Fibroblast of skin of scalp (primary cell): Measurements from ENCODE around the gene GNG13. TPM values are rescaled to one million over a fixed set of nuclear protein-coding genes. Genes with fewer than 3 reads are reported as not detected.
"Not testable (repeated sequence)": the region's sequence is repeated elsewhere in the genome, so short reads cannot be mapped to it uniquely, and the experiment has no call there.

ENCODE experiments used
- DNase-seq: peaks from one replicate; pipeline ENCODE4 v3.0.0-alpha.2; 2013
- polyA plus RNA-seq, 2 experiments: library from polyadenylated mRNA; unstranded; fragments of 120-200 nt; gene quantifications; one replicate each; pipeline ENCODE4 v1.2.1, GENCODE V29; 2013; ENCODE audit not compliant: insufficient read length in 2 of 2

Gene GNG13, protein sequence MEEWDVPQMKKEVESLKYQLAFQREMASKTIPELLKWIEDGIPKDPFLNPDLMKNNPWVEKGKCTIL
- polyA plus RNA-seq (2013, experiment 1 of 2; ENCODE audit: insufficient read length), result not detected
- not detected for polyA plus RNA-seq (2013, experiment 2 of 2; ENCODE audit: insufficient read length)

DNA sequence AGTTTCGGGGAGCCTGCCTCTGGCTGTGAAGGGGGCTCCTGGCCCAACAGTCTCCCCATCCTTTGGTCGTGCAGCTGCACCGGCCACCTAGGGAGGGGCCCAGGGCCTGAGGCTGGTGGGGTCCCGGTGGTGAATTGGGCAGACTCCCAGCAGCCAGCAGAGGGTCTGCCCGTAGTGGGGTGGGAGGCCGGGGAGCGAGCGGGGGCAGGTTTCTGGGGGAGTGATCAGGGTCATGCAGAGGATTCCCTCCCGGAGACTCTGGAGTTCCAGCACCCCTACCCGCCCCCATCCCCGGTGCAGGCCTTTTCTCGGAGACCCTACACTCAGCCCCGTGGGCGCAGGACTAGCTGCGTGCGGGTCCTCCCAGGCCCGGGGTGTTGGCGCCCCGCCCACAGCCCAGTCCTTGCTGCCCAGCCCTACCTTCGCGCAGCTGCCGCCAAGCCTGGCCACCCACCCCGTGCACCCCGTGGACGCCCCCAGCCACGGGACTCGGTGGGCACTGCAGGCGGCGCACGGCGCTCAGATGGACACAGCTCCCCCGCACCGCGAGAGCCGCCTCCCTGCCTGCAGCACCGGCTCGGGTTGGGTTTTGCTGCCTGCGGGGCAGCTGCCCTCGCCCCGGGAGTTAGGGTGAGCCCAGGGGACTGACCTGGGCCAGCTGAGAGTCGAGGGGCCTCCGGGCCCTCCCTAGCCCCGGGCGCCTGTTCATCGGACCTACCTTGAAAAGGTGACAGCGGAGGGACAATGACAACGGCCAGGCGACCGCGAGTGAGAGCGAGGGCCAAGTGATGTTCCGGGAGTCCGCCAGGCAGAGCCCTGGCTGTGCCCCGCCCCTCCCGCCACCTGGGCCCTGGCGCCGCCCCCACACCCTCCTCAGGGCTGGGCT lies at the start of gene GNG13:
TSS of gene GNG13 (minus strand) at position 787 of the 886 bp plus-strand sequence. CDS start 1,657 bp downstream, outside the sequence.
- no peak for DNase-seq

DNA sequence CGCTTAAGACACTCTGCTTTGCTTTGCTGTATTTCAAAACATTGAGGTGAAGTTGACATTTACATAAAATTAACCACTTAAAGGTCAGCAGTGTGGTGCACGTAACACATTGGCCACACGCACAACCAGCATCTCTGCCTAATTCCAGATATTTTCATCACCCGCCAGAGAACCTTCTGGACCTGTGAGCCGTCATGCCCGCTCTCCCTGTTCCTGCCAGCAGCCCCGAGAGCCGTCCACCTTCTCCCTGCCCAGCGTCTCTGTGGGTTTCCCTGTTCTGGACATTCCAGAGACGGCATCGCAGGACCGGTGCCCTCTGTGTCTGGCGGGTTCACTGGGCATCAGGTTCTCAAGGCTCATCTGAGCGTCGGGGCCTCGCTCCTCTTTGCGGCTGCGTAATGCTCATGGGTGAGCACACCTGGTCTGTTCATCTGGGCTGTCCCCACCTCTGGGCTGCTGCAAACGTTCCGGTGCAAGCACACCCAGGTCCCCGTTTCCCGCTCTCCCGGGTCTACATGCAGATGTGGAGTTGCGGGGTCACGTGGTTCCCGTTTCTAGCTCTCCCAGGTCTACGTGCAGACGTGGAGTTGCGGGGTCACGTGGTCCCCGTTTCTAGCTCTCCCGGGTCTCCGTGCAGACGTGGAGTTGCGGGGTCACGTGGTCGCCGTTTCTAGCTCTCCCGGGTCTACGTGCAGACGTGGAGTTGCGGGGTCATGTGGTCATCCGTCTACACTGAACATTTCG lies 48.1 kb upstream of the GNG13 start:
- DNase-seq, result no peak

DNA sequence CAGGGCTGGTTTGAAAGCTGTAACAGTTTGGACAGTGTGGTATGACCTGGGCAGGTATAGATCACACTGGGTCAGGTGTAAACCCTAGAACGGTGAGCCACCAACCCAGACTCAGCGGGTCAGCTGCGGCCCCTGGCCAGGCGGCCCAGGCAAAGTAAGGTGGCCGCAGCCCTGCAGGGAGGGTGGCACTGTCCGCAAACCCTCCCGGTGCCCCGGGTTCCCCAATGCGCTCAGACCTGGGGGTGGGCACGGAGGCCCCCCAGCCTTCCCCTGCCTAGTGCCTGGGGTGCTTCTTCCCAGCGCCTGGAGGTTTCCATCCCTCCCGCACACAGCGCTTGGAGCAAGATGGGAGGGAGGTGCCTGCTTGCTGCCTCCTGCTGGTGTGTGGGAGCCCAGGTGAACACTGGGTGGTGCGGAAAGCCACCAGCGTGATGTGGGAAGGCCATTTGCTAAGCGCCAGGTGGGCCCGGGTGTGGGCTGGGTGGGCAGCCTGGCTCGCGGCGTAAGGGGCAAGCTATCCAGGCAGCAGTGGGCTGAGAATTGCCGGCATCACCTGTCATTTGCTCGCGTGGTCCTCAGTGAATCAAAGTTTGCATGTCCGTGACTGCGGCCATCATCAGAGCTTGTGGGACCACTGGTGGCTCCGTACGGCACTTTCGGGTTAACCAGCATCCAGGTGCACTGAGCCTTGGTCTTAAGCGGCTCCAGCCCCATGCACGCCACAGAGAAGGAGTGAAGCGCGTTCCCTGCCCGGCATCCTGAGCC lies 47.3 kb upstream of the GNG13 start:
- no peak for DNase-seq

DNA sequence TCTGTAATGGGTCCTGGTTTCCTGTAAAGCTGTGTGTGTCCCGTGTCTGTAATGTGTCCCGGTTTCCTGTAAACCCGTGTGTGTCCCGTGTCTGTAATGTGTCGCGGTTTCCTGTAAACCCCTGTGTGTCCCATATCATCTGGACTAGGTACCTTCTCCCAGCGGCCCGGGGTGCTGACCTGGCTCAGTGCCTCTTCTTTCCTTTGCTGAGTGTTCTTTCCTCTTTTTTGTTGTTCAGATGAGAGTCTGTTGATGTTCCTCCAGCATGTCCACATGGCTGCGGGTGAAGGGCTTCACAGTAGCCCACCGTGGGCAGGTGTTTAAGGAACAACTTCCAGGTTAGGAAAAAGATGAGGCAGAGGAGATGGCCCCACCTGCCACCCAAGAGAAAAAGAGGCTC lies 46.6 kb upstream of the GNG13 start:
- no peak for DNase-seq

DNA sequence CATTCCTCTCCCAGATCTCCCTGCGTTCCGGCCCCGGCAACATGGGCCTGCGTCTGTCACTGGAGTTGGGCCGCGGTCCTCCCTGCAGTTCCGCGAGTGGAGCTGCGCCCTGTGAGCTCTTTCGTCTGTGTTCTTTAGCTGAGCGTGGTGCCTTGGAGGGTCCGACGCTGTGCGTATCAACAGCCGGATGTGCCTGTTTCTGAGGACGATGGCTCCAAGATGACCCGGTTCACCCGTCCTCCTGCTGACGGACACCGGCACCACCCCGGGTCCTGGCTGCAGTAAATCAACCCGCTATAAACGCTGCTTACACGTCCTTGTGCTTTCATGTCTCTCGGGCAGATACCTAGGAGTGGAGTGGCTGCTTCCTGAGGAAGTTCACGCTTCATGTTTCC lies 44.8 kb upstream of the GNG13 start:
- DNase-seq, result no peak

DNA sequence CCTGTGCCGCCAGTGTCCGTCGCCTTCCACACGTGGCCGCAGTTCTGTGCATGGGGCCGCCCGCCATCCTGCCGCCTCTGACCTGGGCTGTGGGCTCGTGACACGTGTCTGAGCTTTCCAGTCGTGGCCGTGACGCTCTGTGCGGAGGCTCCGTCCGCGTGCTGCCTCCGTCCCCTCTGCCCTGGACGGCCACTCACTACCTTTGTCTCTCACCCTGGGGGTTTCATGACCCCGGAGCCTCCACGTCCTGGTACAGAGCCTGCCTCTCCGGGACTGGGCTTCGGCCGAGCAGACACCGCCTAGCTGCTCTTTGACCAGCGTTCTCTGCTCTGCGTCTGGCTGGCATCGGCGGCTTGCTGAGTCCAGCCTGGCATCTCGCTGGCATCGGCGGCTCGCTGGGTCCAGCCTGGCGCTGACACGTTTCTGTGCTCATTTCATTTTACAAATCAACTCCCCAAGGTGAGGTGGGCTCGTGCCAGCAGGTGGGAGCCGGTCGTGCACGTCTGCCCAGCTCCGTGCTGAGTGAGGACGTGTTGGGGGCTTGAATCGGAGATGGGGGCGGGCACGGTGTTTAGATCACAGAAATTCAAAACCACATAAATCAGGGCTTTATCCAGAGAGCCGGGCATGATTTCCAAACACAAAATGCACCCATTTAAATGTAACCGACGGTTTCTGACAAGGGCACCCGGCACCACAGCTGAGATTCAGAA lies 44.3 kb upstream of the GNG13 start:
- DNase-seq, result no peak

DNA sequence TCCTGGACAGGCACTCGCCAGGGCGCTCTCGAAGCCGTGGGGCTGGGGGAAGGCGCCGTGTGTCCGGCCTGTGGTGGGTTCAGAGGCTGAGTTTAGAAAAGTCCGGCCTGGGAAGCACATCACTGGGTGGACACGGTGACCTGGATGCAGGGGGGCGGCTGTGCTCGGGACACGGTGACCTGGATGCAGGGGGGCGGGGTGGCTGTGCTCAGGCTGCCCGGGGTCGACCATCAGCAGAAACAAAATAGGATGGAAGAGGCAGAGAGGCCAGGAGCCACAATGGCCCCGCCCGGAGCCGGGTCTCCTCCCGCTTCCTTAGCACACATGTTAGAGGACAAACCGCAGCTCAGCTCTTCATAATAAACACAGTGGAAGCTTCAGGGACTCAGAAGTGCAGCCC lies 43.2 kb upstream of the GNG13 start:
- DNase-seq, result no peak

DNA sequence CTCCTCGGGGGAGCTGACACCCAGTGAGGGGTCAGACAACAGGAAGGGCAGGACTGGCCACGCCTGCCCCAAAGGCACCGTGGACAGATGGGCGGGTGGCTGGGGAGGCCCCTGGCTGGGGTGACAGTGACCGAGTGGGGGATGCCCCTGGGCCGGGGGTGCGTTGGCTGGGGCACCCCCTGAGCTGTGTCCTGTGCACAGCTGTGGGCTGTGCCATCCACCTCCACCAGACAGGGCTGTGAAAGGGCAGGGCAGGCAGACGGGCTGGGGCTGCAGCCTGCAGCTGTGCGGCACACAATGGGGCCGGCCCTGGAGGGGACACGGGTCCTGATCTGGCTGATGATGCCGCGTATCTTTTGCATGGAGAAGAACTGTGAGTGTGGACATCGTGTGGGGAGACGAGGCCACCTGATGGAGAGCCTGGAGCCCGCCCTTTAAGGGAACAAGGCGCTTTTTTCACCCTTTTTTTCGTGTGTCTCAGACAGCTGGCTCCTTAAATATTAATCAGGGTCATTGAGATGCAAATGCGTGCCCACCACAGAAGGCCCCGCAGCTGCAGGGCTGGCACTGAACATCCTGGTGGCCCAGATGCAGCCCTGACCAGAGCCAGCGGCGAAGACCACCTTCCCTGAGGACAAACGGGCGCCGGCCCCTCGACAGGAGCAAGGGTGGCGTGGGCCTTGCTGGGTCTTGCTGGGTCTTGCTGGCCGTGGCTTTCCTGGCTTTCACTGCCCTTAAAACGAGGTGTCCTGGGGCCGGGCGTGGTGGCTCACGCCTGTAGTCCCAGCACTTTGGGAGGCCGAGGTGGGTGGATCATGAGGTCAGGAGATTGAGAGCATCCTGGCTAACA lies 42.4 kb upstream of the GNG13 start:
- no peak for DNase-seq

DNA sequence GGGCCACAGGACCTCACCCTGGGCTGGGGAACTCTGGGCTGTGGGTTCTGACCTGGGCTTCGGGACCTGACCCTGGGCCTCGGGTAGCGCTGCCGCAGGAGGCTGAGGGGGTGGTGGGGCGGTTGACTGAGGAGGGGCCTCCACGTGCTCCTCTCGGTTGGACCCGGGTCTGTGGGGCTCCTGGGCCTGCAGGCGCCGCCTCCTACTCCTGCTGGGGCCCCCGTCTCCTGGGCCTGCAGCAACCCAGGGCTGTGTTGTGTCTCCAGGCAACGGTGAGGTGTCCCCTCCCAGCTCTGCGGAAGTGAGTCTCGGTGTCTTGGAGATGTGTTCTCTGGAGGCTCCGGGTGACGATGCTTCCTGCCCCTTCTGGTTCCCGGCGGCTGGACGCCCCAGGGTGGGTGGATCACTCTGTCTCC lies 41.5 kb upstream of the GNG13 start:
- no peak for DNase-seq

DNA sequence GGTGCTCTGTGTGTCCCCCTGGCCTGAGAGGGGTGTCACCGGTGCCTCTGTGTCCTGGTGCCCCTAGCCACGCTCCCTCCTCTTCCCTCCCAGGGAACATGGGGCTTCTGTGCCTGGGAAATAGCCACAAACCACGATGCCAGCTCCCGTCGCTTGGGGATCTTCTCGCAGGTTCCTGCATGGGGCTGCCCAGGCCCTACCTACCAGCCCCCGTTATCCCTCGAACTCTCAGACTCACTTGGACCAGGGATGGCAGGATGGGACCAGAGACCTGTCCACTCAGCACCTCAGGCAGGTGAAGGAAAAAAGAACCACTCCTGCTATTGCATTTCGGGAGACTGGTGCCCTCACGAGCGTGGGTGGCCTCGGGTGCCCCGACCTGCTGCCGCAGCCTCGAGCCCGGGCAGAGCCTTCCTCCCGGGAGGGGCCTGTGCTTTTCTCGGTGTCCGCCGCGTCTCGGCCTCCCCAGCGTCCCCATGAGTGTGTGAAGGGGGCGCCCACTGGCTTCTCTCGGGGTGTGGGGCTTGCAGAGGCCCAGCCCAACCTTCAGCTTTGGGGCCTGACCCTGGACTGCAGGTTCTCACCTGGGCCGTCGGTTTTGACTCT lies 41.0 kb upstream of the GNG13 start:
- no peak for DNase-seq

DNA sequence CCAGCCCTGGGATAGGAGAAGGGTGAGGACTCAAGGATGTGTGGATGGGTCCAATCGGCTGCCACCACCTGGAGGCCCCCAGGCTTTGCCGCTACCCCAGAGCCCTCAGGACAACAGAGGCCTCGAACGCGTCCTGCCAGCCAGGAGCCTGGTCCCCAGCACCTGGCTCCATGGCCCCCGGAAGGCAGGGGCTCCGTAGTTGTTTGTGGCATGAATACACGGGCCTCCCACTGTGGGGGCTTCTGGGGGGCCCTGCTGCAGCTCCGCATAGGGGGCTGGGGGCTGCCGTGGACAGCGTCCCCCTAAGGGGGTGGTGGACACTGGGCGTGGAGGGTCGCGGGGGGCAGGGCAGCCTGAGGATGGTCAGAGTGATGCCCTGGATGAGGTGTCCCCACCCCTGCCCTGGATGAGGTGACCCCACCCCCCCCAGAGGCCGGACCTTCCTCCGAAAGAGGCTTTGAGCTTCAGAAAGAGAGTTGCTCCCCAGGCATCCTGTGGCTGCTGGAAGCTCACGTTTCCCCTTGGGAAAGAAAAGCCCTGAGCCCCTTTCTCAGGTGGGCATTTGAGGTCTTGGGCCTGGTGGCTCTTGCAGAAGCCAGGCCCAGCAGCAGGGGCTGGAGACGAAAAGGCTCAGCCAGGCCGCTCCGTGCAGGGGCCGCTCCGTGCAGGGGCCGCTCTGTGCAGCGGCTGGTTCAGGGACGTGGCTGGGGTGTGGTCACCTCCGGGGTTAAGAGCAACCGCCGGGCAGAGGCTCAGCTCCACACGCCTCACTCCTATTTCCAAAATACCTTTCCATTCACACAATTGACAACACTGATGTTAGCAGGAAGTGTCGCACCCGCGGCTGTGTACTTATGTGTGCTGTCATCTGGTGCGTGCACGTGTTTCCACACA lies 40.3 kb upstream of the GNG13 start:
- DNase-seq, result no peak

DNA sequence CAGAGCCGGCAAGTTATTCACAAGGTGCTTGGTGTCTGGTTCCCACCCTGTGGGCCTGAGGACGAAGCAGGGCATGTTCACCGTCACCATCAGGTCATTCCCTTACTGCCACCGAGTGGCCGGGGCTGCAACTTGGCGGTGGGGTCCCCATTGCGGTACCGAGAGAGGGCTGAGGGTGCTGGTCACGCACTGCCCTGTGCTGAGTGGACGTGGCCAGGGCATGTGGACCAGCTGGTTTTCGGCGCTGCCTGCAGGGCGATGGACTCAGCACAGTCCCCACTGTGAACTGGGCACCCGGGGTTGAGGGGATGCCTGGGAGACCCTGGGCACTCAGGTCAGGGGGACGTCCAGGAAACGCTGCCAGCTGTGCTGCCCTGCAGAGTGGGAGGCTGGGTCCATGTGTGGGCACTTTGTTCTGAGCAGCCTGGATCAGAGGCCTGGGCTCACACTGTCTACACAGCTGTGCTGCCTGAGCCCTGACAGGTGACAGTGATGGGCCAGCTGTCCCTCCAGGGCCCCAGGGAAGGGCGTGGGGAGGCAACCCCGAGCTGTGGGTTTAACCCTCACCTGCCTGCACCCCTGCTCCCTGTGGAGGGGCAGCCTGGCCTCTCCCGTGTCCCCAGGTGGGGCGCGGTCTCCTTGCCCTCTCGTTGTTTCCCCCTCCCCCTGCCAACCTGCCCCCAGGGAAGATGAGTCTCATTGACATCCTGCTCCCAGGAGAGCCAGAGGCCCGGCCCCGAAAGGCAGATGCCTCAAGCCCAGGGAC lies 39.3 kb upstream of the GNG13 start:
- no peak for DNase-seq

DNA sequence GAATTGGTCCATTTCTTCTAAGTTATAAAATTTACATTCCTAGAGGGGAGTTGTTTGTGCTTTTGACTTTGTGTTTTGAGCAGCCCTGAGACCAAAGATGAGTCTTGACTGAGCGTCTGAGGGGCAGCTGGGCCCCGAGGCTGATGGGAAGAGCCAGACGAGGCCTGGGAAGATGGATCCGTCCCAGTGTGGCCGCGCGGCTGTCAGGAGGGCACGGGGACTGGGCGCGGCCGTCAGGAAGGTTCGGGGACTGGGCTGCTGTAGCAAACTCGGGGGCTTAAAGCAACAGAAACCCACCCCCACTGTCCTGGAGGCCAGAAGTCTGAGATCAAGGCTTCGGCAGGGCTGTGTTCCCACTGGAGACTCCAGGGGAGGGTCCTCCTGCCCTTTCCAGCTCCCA lies 38.2 kb upstream of the GNG13 start:
- DNase-seq, result no peak

DNA sequence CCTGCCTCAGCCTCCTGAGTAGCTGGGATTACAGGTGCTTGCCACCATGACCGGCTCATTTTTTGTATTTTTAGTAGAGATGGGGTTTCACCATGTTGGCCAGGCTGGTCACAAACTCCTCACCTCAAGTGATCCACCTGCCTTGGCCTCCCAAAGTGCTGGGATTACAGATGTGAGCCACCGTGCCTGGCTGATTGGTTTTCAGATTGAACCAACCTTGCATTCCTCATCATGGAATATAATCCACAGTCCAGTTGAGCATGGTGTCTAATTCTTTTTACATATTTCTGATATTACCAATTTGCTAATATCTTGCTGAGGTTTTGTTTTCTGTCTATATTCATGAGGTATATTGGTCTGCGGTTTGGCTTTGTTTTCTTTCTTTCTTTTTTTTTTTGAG lies 36.3 kb upstream of the GNG13 start:
- not testable (repeated sequence) for DNase-seq

DNA sequence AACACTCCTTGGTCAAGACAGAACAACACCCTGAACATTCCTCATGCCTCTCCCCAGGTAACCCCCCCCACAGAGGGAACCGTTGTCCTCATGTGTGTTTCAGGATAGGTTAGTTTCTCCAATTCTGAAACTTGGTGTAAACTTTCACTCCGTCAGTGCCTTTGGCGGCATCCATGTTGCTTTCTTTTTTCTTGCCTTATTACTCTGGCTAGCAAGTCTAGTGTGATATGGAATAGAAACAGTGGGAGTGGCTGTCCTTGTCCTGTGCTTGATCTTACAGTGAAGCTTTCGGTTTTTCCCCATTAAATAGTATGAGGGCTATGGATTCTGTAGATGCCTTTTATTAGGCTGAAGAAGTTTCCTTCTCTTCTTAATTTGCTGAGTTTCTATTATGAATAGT lies 35.7 kb upstream of the GNG13 start:
- DNase-seq, result no peak

DNA sequence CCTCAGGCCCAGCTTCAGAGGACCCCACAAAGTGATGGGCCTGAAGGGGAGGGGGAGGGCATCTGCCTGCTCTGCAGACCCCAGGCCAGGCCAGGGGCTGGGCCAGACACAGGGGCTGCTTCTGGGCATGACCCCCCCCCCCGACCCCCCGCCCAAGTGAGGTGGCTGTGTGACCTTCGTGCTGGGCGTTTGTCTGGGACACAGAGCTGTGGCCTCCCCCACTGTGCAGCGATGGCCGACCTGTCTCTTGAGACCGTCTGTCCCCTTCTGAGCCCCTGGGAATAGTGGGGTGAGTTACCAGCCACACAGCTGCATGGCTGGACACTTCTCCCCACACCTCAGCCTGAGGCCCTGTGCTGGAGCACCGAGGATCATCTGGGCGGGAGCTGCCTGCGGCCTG lies 34.8 kb upstream of the GNG13 start:
- no peak for DNase-seq

DNA sequence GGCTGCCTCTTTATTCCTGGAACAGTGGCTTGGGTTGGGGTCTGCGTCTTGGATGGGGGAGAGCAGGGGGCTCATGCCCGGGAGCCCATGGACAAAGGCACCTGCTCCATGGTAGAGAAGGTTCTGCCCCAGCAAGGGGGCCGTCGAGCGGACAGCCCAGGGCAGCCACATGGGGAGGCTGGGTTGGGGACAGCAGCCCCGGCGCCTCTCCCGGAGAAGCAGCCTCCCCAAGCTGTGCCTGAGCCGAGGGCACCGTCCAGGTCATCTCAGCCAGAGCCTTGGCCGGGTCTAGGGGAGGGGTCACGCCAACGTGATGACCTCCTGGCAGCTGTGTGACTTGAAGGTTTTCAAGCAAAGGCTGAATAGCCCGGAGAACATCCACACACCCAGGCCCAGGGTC lies 32.9 kb upstream of the GNG13 start:
- DNase-seq, result no peak

DNA sequence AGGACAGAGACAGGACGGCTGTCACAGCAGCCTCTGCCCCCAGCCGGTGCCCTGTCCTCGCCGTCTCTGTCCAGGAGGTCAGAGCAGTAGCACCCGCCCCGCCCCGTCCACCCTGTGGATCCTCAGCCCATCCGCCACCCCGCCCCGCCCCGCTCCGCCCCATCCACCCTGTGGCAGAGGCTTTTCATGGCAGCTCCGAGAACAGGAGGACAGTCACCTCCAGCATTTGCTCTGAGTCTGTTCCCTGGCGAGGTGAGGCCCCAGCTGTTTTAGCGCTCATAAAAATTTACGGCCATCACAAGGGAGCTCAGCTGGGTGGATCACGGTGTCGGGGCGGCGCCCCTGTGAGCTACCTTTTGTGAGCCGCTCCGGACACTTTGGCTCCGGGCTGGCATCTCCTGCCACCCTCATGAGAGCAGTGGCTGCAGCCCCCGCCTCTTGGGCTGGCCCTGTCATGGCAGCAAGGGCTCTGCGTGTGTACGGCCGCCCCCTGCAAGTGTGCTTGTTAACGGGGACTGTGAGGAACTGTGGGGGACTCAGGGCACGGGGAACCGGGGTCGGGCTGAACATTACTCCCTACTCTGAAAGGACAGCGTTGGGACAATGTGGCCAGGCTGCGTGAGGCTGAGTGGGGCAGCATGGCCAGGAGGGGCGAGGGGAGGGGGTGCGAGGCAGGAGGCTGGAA lies 32.3 kb upstream of the GNG13 start:
- no peak for DNase-seq
